ENCODE results near the gene ARSG. TPM values are rescaled to one million over a fixed set of nuclear protein-coding genes. Genes with fewer than 3 reads are reported as not detected.

The ARSG gene
- total RNA-seq, 2 experiments from 2014 or later: 26.1 to 53.0 TPM

DNA sequence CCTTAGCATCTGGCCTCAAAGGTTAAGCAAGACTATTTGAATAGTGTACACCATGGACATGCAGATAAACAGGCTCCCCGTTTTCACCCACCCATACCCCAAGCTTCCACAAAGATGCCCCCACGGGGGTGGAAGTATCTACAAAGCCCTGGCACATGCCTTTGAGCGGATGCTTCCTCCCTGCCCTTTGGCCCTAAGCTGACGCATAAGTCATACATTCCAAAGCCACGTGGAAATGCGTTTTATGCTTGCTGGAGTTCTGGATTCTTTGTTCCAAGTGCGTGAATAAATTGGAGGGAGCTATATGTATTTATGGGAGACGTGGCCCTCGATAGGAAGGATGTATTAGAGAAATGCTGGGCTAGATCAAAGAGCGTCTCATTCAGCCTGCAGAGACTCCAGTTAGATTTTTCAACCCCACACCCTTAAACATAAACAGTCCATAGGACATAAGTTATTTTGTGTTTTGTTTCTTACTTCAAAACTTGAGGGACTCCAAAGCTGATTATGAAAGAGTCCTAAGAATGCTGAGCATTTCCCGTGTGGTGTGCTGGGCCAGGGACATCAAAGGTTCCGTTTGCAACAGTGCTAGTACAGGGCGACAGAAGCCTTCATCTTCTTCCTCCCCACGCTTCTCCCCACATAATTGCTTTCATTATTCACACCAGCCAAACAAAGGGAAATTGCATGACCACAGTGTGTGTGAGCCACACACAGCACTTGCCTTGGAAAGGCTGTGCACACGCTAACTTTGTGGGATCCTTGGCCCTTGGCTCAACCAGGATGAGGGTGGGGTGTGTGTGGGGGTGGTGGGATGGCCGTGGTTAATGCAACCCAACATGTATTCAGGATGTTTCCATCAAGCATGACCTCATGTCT, 92.4 kb downstream of the ARSG start:
- Histone ChIP-seq H2AFZ (ENCODE audit: low read length) (no peak overlapping the region), H3K4me3 (ENCODE audit: low read depth, low read length, poor library complexity, severe bottlenecking) (no peak overlapping the region)

DNA sequence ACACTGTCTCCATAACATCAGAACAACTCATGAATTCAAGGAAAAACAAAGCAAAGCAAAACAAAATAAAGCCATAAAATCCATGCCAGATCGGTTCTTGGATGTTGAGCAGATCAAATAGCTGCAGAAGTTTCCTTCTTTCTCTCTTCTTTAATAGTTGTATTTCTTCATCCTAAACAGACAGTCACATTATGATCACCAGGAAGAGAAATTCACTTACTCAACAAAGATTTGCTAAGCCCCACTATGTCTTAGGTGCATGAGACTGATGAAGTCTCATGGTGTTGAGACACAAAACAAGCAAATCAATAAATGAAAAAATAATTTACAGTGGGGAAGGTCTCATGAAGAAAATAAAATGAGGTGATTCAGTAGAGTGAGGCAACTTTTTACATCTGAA, 93.2 kb downstream of the ARSG start:
- no peak overlapping the region for H3K4me2 ChIP-seq (ENCODE audit: low read length)
- POLR2A ChIA-PET: interaction anchor here (0.6 to 1.7 kb wide), 3 partner anchors 11 to 55 kb away, joined by 3 read pairs; no protein-coding TSS in a partner anchor

More for the DNA sequence above, 92.4 kb downstream of the ARSG start:
- no peak for DNase-seq (ENCODE audit: low spot score)
- BruUV-seq (replicated peaks): no TSS peak
- Histone ChIP-seq H3K79me2 (ENCODE audit: insufficient read depth, low read depth, low read length) (no peaks in the 10 kb centered on the region), H4K20me1 (ENCODE audit: insufficient read depth, low read length) (no peaks in the 10 kb centered on the region), H3K4me1 (ENCODE audit: insufficient read depth, low read length, poor library complexity, severe bottlenecking) (no peaks in the 10 kb centered on the region), H3K36me3 (ENCODE audit: insufficient read depth, low read length) (no peaks in the 10 kb centered on the region), H3K9me2 (ENCODE audit: insufficient read depth, low read length) (no peaks in the 10 kb centered on the region), H3K27ac (ENCODE audit: low read depth, low read length, poor library complexity, severe bottlenecking) (no peak overlapping the region), H3K4me2 (ENCODE audit: low read length) (no peak overlapping the region), H3K9me3 (ENCODE audit: low read length) (no peaks in the 10 kb centered on the region)
- intact Hi-C loops (cut with micrococcal nuclease; ENCODE audit: unreplicated experiment): no loop called here
- TF ChIP-seq, protein P1, sequence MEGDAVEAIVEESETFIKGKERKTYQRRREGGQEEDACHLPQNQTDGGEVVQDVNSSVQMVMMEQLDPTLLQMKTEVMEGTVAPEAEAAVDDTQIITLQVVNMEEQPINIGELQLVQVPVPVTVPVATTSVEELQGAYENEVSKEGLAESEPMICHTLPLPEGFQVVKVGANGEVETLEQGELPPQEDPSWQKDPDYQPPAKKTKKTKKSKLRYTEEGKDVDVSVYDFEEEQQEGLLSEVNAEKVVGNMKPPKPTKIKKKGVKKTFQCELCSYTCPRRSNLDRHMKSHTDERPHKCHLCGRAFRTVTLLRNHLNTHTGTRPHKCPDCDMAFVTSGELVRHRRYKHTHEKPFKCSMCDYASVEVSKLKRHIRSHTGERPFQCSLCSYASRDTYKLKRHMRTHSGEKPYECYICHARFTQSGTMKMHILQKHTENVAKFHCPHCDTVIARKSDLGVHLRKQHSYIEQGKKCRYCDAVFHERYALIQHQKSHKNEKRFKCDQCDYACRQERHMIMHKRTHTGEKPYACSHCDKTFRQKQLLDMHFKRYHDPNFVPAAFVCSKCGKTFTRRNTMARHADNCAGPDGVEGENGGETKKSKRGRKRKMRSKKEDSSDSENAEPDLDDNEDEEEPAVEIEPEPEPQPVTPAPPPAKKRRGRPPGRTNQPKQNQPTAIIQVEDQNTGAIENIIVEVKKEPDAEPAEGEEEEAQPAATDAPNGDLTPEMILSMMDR (conservative IDR thresholded peaks at IDR 0.05; ENCODE audit: low read length): no peak
- TF ChIP-seq EZH2phosphoT487 (IDR thresholded peaks at IDR 0.05; ENCODE audit: borderline replicate concordance, low read depth, low read length): no peak
- POLR2A ChIA-PET: interaction anchor here (0.6 to 1.7 kb wide), 4 partner anchors 9 to 103 kb away, joined by 3 to 6 read pairs (median 4); no protein-coding TSS in a partner anchor
- CTCF ChIA-PET (ENCODE audit: unreplicated experiment): interaction anchor here (0.5 to 1.0 kb wide), 2 partner anchors 13 to 15 kb away, joined by 3 read pairs; no protein-coding TSS in a partner anchor

More for the DNA sequence above, 93.2 kb downstream of the ARSG start:
- no peak for DNase-seq (ENCODE audit: low spot score)
- Histone ChIP-seq H3K9me2 (ENCODE audit: insufficient read depth, low read length) (no peaks in the 10 kb centered on the region), H4K20me1 (ENCODE audit: insufficient read depth, low read length) (no peaks in the 10 kb centered on the region), H3K36me3 (ENCODE audit: insufficient read depth, low read length) (no peaks in the 10 kb centered on the region), H3K27ac (ENCODE audit: low read depth, low read length, poor library complexity, severe bottlenecking) (no peak overlapping the region), H3K4me1 (ENCODE audit: insufficient read depth, low read length, poor library complexity, severe bottlenecking) (no peaks in the 10 kb centered on the region), H3K4me3 (ENCODE audit: low read depth, low read length, poor library complexity, severe bottlenecking) (no peak overlapping the region), H2AFZ (ENCODE audit: low read length) (no peak overlapping the region), H3K79me2 (ENCODE audit: insufficient read depth, low read depth, low read length) (no peaks in the 10 kb centered on the region), H3K9me3 (ENCODE audit: low read length) (no peaks in the 10 kb centered on the region)
- intact Hi-C loops (cut with micrococcal nuclease; ENCODE audit: unreplicated experiment): no loop called here
- CTCF ChIA-PET (ENCODE audit: unreplicated experiment): interaction anchor here (0.5 kb wide), 1 partner anchor 12 kb away, joined by 3 read pairs; no protein-coding TSS in a partner anchor
- no peak for TF ChIP-seq EZH2phosphoT487 (IDR thresholded peaks at IDR 0.05; ENCODE audit: borderline replicate concordance, low read depth, low read length)
- TF ChIP-seq, protein P1 (conservative IDR thresholded peaks at IDR 0.05; ENCODE audit: low read length): no peak
- no TSS peak for BruUV-seq (replicated peaks)
